RWPE2 (cell line): ENCODE data around the gene MYO3A.

Experiments
- ATAC-seq: fragments of 200-7000 bp; cut with Tn5 transposase; 3 replicates; pipeline ENCODE4 v1.9.1; 2021; ENCODE audit warnings: low read depth
- DNase-seq: peaks from one replicate; pipeline ENCODE4 v3.0.0-alpha.2; 2020; ENCODE audit warnings: low spot score
- H3K27ac ChIP-seq: fragments of 450-650 bp; 2 replicates; pipeline ENCODE4 v1.5.1; 2017; ENCODE audit warnings: mild to moderate bottlenecking; ENCODE audit not compliant: poor library complexity, severe bottlenecking
- H3K27me3 ChIP-seq: fragments of 250-450 bp; sonication (Bioruptor Pico); 2 replicates; pipeline ENCODE4 v1.5.1; 2021; ENCODE audit warnings: mild to moderate bottlenecking, moderate library complexity; ENCODE audit not compliant: insufficient read depth, poor library complexity, severe bottlenecking
- H3K36me3 ChIP-seq: fragments of 250-450 bp; sonication (Bioruptor Pico); 2 replicates; pipeline ENCODE4 v1.5.1; 2020; ENCODE audit warnings: low read depth, mild to moderate bottlenecking, moderate library complexity
- H3K4me1 ChIP-seq: fragments of 250-450 bp; sonication (Bioruptor Pico); 2 replicates; pipeline ENCODE4 v1.5.1; 2021; ENCODE audit warnings: mild to moderate bottlenecking, moderate library complexity; ENCODE audit not compliant: insufficient read depth, poor library complexity, severe bottlenecking
- H3K4me3 ChIP-seq: fragments of 250-450 bp; sonication (Bioruptor Pico); 2 replicates; pipeline ENCODE4 v1.5.1; 2021; ENCODE audit warnings: mild to moderate bottlenecking, moderate library complexity; ENCODE audit not compliant: severe bottlenecking
- H3K9me3 ChIP-seq: fragments of 250-450 bp; sonication (Bioruptor Pico); 2 replicates; pipeline ENCODE4 v1.5.1; 2021; ENCODE audit warnings: mild to moderate bottlenecking, moderate library complexity; ENCODE audit not compliant: severe bottlenecking
- TF ChIP-seq, protein P1 (sequence below): fragments of 450-650 bp; IDR thresholded peaks from one replicate; pipeline ENCODE4 v1.5.1; 2017; ENCODE audit warnings: mild to moderate bottlenecking, moderate library complexity; ENCODE audit not compliant: poor library complexity, severe bottlenecking

MYO3A gene

DNA sequence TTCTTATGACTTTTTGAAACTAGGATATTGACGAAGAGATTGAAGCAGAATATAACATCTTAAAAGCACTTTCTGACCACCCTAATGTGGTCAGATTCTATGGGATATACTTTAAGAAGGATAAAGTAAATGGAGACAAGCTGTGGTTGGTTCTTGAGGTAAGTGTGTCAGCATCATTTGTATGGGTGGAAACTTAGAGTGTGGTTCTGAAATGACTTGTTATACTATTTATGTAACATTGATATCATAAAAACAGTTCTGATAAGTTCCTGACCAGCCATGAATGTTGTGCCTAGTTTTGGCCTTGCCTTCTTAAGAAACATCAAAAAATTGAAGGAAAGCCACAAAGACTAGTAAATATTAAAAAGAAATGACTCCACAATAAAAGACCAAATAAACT is 20.8 kb downstream of the MYO3A start:
- TF ChIP-seq, protein P1, sequence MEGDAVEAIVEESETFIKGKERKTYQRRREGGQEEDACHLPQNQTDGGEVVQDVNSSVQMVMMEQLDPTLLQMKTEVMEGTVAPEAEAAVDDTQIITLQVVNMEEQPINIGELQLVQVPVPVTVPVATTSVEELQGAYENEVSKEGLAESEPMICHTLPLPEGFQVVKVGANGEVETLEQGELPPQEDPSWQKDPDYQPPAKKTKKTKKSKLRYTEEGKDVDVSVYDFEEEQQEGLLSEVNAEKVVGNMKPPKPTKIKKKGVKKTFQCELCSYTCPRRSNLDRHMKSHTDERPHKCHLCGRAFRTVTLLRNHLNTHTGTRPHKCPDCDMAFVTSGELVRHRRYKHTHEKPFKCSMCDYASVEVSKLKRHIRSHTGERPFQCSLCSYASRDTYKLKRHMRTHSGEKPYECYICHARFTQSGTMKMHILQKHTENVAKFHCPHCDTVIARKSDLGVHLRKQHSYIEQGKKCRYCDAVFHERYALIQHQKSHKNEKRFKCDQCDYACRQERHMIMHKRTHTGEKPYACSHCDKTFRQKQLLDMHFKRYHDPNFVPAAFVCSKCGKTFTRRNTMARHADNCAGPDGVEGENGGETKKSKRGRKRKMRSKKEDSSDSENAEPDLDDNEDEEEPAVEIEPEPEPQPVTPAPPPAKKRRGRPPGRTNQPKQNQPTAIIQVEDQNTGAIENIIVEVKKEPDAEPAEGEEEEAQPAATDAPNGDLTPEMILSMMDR: no peak
- ATAC-seq (no peak), DNase-seq (no peak)
- Histone ChIP-seq H3K27ac (no peak overlapping the region), H3K36me3 (no peaks in the 10 kb centered on the region), H3K4me3 (no peak overlapping the region), H3K4me1 (no peaks in the 10 kb centered on the region), H3K27me3 (no peaks in the 10 kb centered on the region), H3K9me3 (no peaks in the 10 kb centered on the region)

DNA sequence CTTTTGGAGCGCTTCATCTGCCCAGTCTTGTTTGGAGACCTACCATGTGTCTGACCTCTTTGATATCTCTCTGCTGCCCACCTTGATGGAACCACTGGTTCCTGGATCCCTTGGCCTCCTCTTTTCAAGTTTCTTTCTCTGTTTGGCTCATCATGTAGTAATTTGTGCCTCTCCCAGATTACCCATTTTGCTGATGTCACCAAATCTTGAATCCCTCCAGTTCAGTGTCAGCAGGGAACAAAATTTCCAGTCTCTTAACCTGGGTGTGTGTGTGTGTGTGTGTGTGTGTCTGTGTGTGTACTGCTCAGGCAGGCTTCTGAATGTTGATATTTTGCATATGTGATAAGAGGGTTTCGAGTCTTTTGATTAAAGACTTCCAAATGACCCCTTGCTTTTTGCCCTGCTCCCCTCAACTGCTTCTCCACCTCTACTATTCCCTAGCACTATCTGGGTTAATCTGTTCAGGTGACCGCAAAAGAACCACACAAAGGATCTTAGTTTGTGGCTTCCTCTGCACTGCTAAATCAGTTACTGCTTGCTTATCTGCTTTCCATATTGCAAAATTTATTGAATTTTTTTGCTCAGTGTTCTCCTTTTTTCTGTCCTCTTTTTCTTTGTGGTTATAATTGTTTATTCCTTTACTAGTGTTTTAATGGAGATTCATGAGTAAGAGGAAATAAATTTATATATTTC is 25.7 kb downstream of the MYO3A start:
- ATAC-seq (no peak), DNase-seq (no peak)
- no peaks in the 10 kb centered on the region for H3K4me1 ChIP-seq
- no peak overlapping the region for H3K27ac ChIP-seq
- H3K4me3 ChIP-seq: no peak overlapping the region
- peaks cover 6% of the 10 kb centered on the region for H3K27me3 ChIP-seq
- no peaks in the 10 kb centered on the region for H3K36me3 ChIP-seq
- TF ChIP-seq, protein P1: no peak
- no peaks in the 10 kb centered on the region for H3K9me3 ChIP-seq

DNA sequence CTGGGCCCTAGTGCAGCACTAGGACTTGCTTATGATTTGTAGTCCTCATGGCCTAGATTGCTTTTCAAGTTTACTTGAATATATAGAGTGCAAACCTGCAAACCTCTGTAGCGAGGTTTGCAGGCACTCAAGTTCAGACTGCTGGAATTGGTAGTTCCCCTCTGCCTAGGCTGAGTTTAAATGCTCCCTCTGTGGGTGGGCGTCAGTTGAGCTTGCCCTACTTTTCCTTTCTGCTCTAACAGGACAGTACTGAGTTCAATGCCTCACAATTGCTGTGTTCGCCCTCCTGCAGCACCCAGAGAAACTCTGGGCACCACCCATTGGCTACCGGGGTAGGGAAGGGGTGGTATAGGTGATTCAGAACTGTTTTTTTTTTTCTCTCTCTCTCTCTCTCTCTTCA is 31.6 kb downstream of the MYO3A start:
- no peak overlapping the region for H3K27ac ChIP-seq
- TF ChIP-seq, protein P1: no peak
- no peaks in the 10 kb centered on the region for H3K4me1 ChIP-seq
- no peak for DNase-seq
- H3K4me3 ChIP-seq: no peak overlapping the region
- H3K36me3 ChIP-seq: no peaks in the 10 kb centered on the region
- H3K27me3 ChIP-seq: peaks cover 6% of the 10 kb centered on the region
- H3K9me3 ChIP-seq: no peaks in the 10 kb centered on the region
- ATAC-seq: no peak

DNA sequence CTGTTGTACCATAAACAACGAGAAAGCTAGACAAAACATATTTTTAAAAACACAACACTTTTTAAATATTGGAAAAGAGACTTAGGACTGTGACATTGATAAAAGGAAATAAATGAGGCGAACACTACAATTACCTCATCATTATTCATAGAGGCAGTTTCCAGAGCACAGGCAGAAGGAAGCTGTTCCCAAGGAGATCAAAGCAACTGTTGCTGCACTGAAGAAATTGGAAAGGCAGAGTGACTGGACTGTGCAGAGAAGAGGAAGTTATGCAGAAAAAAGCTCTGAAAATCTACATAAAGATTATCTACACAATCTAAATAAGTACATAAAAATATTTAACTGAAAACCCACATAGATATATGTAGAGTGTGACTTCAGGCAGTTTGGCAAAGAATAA is 32.8 kb downstream of the MYO3A start:
- Histone ChIP-seq H3K36me3 (no peaks in the 10 kb centered on the region), H3K27me3 (peaks cover 3% of the 10 kb centered on the region), H3K4me1 (no peaks in the 10 kb centered on the region), H3K4me3 (no peak overlapping the region), H3K27ac (no peak overlapping the region), H3K9me3 (no peaks in the 10 kb centered on the region)
- TF ChIP-seq, protein P1: no peak
- DNase-seq (no peak), ATAC-seq (no peak)

DNA sequence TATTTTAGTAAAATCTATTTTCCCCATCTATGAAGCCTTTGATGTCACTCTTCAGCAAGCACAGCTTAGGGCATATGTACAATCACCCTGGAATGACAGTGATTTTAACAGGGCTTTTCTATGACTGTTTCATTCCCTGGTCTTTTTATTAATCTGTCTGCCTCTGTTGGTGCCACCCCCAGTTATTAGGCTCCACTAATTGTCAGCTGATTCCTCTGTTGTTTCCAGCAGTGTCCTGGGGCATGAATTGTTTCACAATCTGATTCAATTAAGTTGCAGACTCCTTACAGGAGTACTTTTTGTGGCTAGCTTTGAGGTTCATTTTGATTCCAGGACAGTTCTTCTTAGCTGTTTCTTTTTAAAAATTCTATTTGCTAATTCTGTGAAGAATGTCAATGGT is 38.6 kb downstream of the MYO3A start:
- Histone ChIP-seq H3K27ac (no peak overlapping the region), H3K9me3 (no peaks in the 10 kb centered on the region), H3K4me3 (no peak overlapping the region), H3K36me3 (no peaks in the 10 kb centered on the region), H3K4me1 (no peaks in the 10 kb centered on the region), H3K27me3 (peaks cover 4% of the 10 kb centered on the region)
- no peak for DNase-seq
- TF ChIP-seq, protein P1: no peak
- ATAC-seq: no peak
